Measurements from ENCODE around the gene FAM168A.

The FAM168A gene

DNA sequence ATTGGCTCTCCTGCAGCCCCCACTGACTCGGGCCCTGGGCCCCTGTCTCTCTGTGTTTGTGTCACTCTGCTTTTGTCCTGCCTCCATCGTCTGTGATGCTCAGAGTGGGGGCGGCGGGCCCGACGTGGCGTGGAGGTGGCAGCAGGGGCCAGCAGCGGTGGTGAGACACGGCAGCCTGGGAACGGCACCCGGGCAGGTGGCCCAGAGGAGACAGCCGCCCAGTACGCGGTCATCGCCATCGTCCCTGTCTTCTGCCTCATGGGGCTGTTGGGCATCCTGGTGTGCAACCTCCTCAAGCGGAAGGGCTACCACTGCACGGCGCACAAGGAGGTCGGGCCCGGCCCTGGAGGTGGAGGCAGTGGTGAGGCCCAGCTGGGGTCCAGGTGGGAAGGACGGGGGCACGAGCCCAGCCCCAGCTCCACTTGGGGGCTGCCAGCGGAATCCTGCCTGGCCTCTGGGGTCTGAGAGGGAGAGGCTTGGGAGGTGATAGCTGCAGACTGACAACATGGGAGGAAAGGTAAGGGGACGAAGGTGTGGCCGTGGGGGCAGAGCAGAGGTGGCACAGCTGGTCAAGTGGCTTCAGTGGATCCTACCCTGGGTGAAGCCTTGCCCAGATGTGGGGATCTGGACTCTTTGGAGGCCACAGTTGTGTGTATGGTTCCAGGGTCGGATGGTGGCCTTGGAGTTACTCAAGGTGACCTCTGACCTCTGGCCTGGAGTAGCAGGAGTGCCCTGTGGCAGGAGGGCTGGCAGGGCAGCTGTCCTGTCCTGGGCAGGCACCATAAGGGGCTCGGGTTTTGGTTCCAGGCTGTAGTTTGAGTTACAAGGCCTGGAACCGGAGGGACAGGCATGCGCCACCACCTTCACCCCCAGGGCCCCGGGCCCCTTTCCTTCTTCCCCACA lies 205.6 kb downstream of the FAM168A start:
- H3K4me3 ChIP-seq (ENCODE audit: low read length), result no peak overlapping the region
- TF ChIP-seq, protein P1, sequence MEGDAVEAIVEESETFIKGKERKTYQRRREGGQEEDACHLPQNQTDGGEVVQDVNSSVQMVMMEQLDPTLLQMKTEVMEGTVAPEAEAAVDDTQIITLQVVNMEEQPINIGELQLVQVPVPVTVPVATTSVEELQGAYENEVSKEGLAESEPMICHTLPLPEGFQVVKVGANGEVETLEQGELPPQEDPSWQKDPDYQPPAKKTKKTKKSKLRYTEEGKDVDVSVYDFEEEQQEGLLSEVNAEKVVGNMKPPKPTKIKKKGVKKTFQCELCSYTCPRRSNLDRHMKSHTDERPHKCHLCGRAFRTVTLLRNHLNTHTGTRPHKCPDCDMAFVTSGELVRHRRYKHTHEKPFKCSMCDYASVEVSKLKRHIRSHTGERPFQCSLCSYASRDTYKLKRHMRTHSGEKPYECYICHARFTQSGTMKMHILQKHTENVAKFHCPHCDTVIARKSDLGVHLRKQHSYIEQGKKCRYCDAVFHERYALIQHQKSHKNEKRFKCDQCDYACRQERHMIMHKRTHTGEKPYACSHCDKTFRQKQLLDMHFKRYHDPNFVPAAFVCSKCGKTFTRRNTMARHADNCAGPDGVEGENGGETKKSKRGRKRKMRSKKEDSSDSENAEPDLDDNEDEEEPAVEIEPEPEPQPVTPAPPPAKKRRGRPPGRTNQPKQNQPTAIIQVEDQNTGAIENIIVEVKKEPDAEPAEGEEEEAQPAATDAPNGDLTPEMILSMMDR (conservative IDR thresholded peaks at IDR 0.05; ENCODE audit: low read depth, low read length), result no peak
- no peak for DNase-seq (ENCODE audit: low read depth)

DNA sequence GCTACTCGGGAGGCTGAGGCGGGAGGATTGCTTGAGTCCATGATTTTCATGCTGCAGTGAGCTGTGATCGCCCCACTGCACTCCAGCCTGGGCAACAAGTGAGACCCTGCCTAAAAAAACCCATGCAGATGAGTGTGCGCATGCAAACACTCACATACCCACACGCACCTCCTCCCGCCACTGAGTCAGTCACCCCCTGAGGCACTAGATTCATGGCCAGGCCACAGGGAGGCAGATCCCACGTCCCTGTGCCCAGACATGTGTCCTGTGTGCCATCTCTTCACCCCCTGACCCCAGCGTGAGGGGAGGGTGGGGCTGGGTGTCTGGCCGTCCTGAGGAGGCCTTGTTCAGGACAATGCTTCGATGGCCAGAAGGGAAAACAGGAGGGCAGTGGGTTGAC lies 206.2 kb downstream of the FAM168A start:
- H3K4me3 ChIP-seq (ENCODE audit: low read length), result no peak overlapping the region
- DNase-seq (ENCODE audit: low read depth), result no peak
- TF ChIP-seq, protein P1 (conservative IDR thresholded peaks at IDR 0.05; ENCODE audit: low read depth, low read length), result no peak

GRCh38 chr11:73390601-73391565 lies 207.0 kb downstream of the FAM168A start:
- TF ChIP-seq, protein P1 (conservative IDR thresholded peaks at IDR 0.05; ENCODE audit: low read depth, low read length), result no peak
- no peak for DNase-seq (ENCODE audit: low read depth)
- no peak overlapping the region for H3K4me3 ChIP-seq (ENCODE audit: low read length)

DNA sequence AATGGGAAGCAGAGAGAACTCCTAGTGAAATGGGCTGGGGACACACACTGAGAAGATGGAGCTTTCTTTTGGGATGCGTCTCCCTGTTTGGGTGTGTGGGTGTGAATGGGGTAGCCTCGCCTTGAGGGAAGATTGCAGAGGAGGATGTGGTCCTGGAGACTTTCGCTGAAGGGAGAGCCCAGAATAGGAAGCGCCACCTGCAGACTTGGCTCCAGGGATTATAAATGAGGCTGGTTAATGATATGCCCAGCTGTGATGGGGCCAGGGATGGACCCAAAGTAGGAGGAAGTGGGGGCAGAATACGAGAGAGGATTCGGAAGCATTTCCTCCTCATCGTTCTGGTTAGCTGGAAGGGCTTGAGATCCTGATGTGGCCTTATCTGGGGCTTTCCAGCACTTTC lies 208.0 kb downstream of the FAM168A start:
- TF ChIP-seq, protein P1 (conservative IDR thresholded peaks at IDR 0.05; ENCODE audit: low read depth, low read length), result no peak
- no peak overlapping the region for H3K4me3 ChIP-seq (ENCODE audit: low read length)
- DNase-seq (ENCODE audit: low read depth), result no peak

DNA sequence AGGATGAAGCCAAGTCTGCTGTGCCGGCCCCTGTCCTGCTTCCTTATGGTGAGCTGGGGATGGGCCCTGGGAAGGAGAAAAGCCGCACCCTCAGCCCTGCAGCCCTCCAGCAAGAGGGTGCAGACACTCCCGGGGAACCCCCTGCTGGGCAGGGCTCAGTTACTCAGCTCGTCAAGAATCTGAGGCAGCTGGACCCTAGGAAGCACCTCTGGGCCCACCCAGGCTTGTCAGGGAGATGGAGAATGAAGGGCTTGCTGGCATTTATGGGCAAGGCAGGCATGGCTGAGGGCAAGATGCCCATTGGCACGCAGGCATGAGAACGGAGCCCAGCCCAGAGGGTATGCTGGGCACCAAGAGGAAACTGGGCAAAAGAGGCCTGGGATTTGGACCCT lies 208.8 kb downstream of the FAM168A start:
- no peak for DNase-seq (ENCODE audit: low read depth)
- TF ChIP-seq, protein P1 (conservative IDR thresholded peaks at IDR 0.05; ENCODE audit: low read depth, low read length), result no peak
- no peak overlapping the region for H3K4me3 ChIP-seq (ENCODE audit: low read length)

DNA sequence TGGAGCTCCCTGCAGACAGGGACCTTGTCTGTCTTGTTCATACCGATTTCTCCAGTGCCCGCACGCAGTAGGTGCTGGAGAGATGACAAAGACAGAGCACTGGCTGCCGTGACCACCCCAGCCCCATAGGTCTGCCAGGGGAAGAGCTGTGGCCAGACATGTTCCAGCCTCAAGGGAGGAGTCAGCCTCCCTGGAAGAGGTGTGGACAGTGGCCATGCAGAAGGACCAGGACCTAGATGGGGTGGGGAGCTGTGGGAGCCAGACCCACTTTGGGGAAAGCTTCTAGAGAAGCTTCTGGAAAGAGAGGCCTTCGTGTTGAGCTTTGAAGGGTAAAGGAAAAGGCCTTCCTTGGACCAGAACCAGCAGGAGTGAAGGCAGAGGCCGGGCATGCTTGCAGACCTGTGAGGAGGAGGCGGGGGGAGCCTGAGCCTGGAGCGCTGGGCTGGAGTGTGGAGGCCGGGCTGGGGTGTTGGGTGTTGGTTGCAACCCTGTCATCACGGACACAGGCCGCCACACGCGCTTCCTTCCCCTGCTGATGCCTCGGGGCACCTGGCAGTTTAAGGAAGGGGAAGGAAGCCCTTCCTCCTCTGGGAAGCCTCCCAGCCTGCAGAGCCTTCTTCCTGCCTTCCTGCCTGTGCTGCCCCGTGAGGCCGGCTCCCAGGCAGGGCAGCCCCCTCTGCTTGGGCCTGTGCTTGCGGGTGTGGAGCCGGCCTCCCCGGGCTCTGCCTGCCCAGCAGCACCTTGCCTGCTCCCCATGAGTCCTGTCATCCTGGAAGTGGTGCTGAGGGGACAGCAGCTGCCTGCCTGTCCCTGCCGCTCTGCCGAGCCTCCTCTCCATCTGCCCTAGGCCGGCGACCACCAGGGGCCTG lies 209.4 kb downstream of the FAM168A start:
- no peak for DNase-seq (ENCODE audit: low read depth)
- no peak overlapping the region for H3K4me3 ChIP-seq (ENCODE audit: low read length)

More for the DNA sequence above, 209.4 kb downstream of the FAM168A start:
- TF ChIP-seq, protein P1 (conservative IDR thresholded peaks at IDR 0.05; ENCODE audit: low read depth, low read length), result no peak
